ENCODE measurements around the gene XIRP1.
"Not testable (repeated sequence)": the region's sequence is repeated elsewhere in the genome, so short reads cannot be mapped to it uniquely, and the experiment has no call there.

XIRP1 gene

DNA sequence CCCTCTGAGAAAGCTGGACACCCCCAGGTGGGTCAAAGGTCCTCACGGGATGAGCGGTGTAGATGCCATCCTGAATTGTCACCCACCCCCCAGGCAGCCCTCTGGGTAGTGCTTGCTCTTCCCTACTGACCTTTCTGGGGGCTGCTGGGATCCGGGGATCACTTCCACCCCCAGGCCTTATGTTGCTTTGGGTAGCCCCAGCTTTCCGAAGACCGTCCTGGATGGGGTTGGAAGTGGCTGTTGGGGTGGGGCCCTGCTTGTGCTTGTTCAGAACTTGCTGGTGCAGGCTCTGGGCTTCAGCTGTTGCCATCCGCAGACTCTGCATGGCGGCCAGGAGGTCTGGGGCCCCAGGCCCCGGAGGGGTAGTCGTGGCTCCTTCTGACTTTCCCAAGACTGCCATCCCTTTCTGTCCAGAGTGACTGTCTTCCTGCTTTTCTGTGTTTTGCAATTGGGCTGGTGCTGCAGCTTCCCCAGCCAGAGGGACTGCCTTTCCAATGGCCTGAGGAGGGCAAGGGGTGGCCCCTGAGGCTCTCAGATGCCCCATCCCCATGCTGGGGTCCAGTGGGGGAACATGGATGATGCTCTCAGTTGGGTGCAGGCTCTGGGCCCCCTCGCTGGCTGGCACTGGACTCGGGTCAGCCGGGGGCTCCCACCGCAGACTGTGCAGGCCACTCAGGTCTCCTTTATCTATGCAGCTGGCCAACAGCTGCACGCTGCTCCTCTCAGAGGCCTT, 6.3 kb downstream of the XIRP1 start:
- no peak for DNase-seq

- DNase-seq: no peak
These were observed 7.0 kb downstream of the XIRP1 start for GRCh38 chr3:39185326-39185958.

GRCh38 chr3:39184968-39185285, 7.5 kb downstream of the XIRP1 start:
- no peak for DNase-seq

DNA sequence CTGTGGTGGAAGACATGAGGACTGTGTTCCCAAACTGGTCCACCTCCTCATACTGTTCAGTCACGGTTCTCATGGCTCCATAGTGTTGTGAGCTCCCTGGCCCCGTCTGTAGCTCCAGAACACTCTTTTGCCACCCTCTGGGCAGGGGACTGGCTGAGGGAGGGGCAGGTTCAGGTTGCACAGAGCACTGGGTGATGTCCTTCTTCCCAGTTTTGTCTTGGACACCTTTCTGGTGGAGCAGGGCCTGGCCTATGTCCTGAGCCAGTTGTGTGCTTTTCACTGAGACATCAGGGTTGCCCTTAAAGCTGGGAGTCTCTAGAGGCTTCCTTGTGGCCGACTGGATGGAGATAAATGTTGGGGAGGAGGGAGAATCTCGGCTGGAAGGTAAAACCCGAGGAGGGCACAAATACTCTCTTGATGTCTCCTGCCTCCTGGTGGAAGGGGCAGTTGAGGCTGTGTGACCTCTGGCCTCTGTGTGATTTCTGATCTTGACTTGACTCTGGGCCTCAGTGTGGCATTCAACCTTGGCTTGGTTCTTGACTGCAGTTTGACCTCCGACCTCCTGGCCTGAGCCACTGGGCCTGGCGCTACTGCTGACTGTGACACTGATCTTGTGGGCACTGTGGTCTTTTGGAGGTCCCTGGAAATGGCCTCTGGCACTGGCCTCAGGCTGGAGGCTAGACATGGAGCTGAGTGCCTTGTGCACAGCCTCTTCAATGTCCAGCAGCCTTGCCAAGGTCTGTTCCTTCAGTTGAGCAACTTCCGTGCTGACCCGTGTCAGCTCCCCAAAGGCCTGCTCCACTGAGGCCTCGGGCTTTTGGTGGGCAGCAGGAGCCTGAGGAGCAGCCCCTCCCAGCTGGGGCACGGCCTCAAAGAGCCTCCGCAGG, 8.1 kb downstream of the XIRP1 start:
- no peak for DNase-seq

DNA sequence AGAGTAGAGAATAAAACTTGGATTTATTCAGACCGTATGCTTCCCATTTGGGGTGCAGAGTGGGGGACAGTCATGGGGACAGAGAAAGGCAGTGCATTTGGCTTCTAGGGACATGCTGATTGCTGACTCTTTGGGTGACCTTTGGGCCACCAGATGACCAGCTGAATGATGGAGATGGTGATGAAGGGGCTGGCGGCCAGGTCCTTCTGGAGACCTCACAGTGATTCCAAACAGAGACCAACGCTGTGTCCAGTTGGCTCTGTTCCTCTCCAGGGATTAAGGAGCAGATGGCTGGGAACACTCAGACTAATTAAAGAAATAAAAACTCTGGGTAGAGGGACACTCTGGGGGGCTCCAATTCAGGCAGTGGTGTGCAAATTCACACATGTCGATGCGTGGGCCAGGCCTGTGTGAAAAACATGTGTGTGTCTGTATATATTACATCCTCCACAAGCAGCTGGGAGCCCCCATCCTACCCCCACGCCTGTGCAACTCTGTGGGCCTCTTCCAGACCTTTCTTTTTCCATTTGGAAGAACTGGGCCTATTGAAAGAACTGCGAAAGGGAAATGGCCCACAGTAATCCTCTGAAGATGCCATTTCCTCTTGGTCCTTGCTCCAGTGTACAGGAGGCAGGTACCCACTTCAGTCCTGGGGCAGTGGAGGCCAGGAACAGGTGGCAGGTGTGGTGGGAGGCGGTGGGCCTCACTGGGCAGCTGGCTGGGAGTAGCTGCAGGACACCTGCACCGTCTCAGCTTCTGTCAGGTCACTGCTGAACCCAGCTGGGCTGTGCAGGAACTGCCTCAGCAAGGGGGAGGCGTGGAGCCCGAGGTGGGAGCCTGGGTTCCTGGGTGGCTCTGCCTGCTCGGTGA, 8.9 kb downstream of the XIRP1 start:
- DNase-seq: peak; percentile 59

DNA sequence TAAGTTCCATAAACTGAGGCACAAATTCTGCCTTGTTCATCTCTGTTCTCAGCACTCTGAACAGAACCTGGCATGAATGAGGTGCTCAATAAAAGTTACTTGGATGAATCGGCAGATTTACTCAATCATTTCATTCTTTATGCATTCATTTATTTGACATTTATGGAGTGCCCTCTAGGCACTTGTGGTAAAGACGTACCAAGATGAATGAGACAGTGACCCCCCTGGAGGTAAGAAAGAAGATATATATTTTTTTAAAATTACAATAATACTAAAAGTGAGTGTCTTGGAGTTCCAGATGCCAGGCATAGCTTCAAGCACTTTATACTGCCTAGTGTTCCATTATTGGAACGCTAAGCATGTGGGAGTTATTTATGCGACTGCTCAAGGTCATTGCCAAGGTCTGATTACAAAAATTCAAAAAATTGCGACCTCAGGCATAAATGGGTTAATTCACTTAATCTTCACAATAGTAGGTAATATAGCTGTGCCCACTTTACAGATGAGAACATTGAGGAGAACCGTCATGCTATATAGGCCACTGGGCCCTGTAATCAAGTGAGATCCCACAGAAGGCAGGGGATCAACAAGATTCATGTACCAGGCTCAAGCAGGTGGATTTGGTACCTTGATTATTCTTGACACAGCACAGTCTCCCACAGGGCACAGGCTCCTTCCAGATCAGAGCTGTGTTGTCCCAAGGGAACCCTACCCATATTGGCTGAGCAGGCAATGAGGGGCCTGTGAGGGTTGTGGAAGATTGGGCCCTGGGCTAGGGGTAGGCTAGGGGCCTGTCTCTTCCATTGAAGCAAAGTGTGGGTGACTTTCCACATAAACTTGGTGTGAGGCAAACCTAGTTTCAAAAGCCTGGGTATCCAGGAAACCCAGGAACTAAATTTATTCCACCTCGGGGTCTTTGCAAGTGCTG, 10.7 kb downstream of the XIRP1 start:
- DNase-seq: no peak

DNA sequence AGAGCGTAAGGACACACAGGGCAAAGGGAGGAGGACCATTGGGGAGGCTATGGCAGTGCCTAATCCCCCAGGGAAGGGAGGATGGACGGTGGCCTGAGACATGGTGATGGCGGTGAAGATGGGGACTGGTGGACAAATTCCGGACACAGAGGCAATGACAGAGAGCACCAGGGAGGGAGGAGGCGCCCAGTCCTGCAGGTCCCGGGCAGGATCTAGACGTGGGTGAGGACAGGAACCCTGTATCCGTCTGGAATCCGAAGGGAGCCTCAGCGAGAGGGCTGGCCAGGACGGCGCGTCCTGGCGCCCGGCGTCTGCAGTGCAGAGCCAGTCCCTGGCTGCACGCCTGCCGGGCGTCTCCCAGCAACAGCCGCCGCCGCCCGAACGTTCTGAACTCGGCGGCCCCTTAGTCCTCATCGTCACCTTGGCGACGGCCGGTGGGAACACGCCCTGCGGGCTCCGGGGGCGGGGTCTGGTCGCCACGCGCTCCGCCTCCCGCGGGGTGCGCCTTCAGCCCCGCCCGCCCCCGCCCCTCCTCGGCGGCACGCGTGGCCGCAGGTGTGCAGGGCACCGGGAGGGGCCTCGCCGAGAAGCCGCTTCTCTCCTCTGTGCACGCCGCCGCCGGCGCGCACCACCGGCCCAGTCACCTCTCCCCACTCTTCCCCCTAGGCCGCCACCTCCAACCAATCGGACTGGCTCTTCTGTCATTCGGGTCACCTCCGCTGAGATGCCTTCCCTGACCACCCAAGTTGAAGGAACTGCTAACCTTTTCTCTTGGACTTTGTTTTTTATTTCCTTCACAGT, 11.6 kb downstream of the XIRP1 start:
- peak; percentile 91 for DNase-seq

GRCh38 chr3:39180183-39180545, 12.2 kb downstream of the XIRP1 start:
- no peak for DNase-seq

DNA sequence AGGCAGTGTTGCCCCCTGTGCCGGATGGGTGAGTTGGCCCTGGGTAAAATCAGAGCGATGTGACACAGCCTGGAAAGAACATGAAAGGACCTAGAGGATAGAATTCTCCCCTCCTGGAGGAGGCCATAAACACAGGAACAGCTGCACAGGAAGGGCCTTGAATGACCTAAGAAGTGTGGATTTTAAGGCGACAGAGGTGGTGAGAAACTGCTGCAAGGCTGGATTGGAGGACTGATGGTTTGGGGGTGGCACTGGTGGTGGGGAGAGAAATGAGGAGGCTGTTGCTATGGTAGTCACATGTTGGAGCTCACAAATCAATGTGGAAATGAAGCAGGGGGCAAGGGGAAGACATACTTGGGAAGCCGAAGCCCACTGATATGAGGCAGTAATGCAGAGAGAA, 13.8 kb downstream of the XIRP1 start:
- DNase-seq: no peak

GRCh38 chr3:39177708-39178332, 14.6 kb downstream of the XIRP1 start:
- DNase-seq: peak; percentile 96

- DNase-seq: no peak
These were observed 16.2 kb downstream of the XIRP1 start for GRCh38 chr3:39176025-39176714.

- no peak for DNase-seq
These were observed 18.9 kb downstream of the XIRP1 start for GRCh38 chr3:39173318-39174125.

- no peak for DNase-seq
These were observed 20.5 kb downstream of the XIRP1 start for GRCh38 chr3:39171860-39172259.

GRCh38 chr3:39170877-39171276, 21.5 kb downstream of the XIRP1 start:
- not testable (repeated sequence) for DNase-seq

GRCh38 chr3:39170461-39170860, 21.9 kb downstream of the XIRP1 start:
- no peak for DNase-seq

GRCh38 chr3:39169712-39170111, 22.7 kb downstream of the XIRP1 start:
- DNase-seq: no peak

DNA sequence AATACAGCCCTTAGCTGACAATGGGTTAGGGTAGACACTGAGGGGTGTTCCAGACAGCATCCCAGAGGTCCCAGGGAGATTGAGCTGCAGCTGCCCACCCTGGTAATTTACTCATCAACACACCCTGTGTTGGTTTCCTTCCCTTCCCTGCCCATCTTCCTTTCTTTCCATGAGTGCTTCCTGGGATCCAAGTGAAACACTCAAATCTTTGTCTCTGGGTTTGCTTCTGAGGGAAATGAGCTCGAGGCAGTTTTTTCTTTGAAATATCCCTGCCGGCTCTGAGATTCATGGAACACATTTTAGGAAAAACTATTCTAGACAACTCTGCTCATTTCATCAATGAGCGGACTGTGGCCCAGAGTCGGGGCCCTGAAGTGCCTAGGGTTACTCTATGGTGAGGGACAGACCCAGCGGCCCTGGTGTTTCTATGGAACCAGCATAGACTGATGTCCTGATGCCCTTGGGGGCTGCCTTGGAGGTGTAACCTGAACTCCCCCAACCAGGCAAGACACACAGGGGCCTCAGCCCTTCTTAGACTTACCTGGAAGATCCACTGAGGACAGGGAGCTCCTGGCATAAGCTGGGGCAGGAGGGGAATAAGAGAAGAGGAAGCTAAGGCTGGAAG, 24.1 kb downstream of the XIRP1 start:
- DNase-seq: no peak

DNA sequence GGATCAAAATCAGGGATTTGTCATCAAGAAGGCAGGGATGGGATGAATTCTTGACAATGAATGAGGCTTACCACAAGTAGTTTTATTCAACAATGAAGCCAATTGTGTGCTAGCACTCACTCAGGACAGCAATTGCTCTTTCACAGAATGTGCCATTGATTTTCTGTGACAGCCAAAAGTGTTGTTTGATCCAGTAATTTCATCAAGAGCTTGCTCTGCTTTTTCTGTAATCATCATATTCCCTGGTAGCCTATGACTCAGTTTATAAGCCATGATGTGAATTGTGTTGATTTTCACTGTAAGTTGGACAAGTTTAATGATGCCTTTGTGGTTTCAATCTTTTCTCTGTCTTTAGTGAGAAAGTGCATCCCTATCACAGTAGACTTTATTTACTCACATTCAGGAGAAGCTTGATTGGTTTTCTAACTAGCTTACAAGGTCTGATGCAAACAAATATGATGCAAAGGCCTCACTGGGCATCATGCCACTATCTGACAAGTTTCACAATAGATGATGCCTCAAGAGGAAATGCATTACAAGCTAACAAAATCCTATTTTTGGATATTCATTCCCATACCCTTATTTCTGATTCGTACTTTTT, 25.4 kb downstream of the XIRP1 start:
- DNase-seq: no peak
